MM.1S (cell line): ENCODE results near the gene MAPKAP1.

ENCODE experiments used
- DNase-seq: peaks from one replicate; pipeline ENCODE4 v3.0.0-alpha.2; 2015
- H2AFZ ChIP-seq: fragments of 300-600 bp; sonication (generic); 2 replicates; pipeline ENCODE4 v1.6.0; 2016; ENCODE audit warnings: antibody characterized with exemption, low read length
- H3F3A ChIP-seq: fragments of 300-600 bp; sonication (generic); 2 replicates; pipeline ENCODE4 v1.6.1; 2016; ENCODE audit warnings: mild to moderate bottlenecking, antibody characterized with exemption, low read length, moderate library complexity, mixed read lengths; ENCODE audit not compliant: insufficient read depth
- H3K27ac ChIP-seq: fragments of 300-600 bp; sonication (generic); 2 replicates; pipeline ENCODE4 v1.5.1; 2016; ENCODE audit warnings: mild to moderate bottlenecking, low read length
- H3K27me3 ChIP-seq: fragments of 300-600 bp; sonication (generic); replicated peaks from 2 replicates; pipeline ENCODE4 v1.6.0; 2016; ENCODE audit warnings: low read length; ENCODE audit not compliant: insufficient read depth
- H3K36me3 ChIP-seq: fragments of 300-600 bp; sonication (generic); replicated peaks from 2 replicates; pipeline ENCODE4 v1.6.1; 2016; ENCODE audit warnings: mild to moderate bottlenecking, low read length, mixed read lengths; ENCODE audit not compliant: insufficient read depth
- H3K4me1 ChIP-seq: fragments of 300-600 bp; sonication (generic); 2 replicates; pipeline ENCODE4 v1.6.1; 2016; ENCODE audit warnings: low read length, mixed read lengths
- H3K4me2 ChIP-seq: fragments of 300-600 bp; sonication (generic); 2 replicates; pipeline ENCODE4 v1.6.0; 2016; ENCODE audit warnings: low read depth, low read length
- H3K4me3 ChIP-seq: fragments of 300-600 bp; sonication (generic); 2 replicates; pipeline ENCODE4 v1.5.1; 2016; ENCODE audit warnings: low read length, mixed read lengths
- H3K79me2 ChIP-seq: fragments of 300-600 bp; sonication (generic); 2 replicates; pipeline ENCODE4 v1.6.1; 2016; ENCODE audit warnings: mixed run types, low read length, mixed read lengths
- H3K9ac ChIP-seq: fragments of 300-600 bp; sonication (generic); 2 replicates; pipeline ENCODE4 v1.6.1; 2016; ENCODE audit warnings: low read length, mixed read lengths
- H3K9me2 ChIP-seq: fragments of 300-600 bp; sonication (generic); replicated peaks from 2 replicates; pipeline ENCODE4 v1.6.1; 2016; ENCODE audit warnings: mild to moderate bottlenecking, low read length, mixed read lengths; ENCODE audit not compliant: insufficient read depth
- H3K9me3 ChIP-seq: fragments of 300-600 bp; sonication (generic); replicated peaks from 2 replicates; pipeline ENCODE4 v1.6.1; 2016; ENCODE audit warnings: mild to moderate bottlenecking, low read length, mixed read lengths; ENCODE audit not compliant: insufficient read depth
- H4K20me1 ChIP-seq: fragments of 300-600 bp; sonication (generic); 2 replicates; pipeline ENCODE4 v1.6.1; 2016; ENCODE audit warnings: mild to moderate bottlenecking, low read length, moderate library complexity, mixed read lengths; ENCODE audit not compliant: insufficient read depth
- EZH2 ChIP-seq: fragments of 300-600 bp; sonication (generic); optimal IDR thresholded peaks from 2 replicates; pipeline ENCODE3; 2017; ENCODE audit warnings: low read depth, mild to moderate bottlenecking, antibody characterized with exemption, low read length, mixed read lengths
- EZH2phosphoT487 ChIP-seq: fragments of 300-600 bp; sonication (generic); IDR thresholded peaks from 2 replicates; pipeline ENCODE4 v1.6.1; 2018; ENCODE audit warnings: antibody characterized with exemption, low read length
- TF ChIP-seq, protein P1 (sequence below): fragments of 300-600 bp; sonication (generic); IDR thresholded peaks from 2 replicates; pipeline ENCODE4 v1.5.1; 2016; ENCODE audit warnings: antibody characterized with exemption, low read length, mixed read lengths

MAPKAP1 gene

GRCh38 chr9:125591888-125592287 lies 115.1 kb downstream of the MAPKAP1 start:
- Histone ChIP-seq H3K4me3 (no peak overlapping the region), H3K79me2 (peaks cover 19% of the 10 kb centered on the region), H3K9ac (no peak overlapping the region), H3K36me3 (no peaks in the 10 kb centered on the region), H3K27ac (no peak overlapping the region), H3F3A (no peaks in the 10 kb centered on the region), H3K4me1 (no peaks in the 10 kb centered on the region), H3K9me3 (no peaks in the 10 kb centered on the region), H3K27me3 (no peaks in the 10 kb centered on the region), H3K9me2 (no peaks in the 10 kb centered on the region), H3K4me2 (no peak overlapping the region), H2AFZ (no peak overlapping the region), H4K20me1 (no peaks in the 10 kb centered on the region; the same call in 1 of the 2 replicates)
- DNase-seq: no peak
- no peak for TF ChIP-seq EZH2phosphoT487
- TF ChIP-seq, protein P1, sequence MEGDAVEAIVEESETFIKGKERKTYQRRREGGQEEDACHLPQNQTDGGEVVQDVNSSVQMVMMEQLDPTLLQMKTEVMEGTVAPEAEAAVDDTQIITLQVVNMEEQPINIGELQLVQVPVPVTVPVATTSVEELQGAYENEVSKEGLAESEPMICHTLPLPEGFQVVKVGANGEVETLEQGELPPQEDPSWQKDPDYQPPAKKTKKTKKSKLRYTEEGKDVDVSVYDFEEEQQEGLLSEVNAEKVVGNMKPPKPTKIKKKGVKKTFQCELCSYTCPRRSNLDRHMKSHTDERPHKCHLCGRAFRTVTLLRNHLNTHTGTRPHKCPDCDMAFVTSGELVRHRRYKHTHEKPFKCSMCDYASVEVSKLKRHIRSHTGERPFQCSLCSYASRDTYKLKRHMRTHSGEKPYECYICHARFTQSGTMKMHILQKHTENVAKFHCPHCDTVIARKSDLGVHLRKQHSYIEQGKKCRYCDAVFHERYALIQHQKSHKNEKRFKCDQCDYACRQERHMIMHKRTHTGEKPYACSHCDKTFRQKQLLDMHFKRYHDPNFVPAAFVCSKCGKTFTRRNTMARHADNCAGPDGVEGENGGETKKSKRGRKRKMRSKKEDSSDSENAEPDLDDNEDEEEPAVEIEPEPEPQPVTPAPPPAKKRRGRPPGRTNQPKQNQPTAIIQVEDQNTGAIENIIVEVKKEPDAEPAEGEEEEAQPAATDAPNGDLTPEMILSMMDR: no peak
- no peak for TF ChIP-seq EZH2

- DNase-seq: no peak
- no peak overlapping the region for H2AFZ ChIP-seq
- H3F3A ChIP-seq: no peaks in the 10 kb centered on the region
- H3K9ac ChIP-seq: no peak overlapping the region
- no peak overlapping the region for H3K4me2 ChIP-seq
- H3K36me3 ChIP-seq: no peaks in the 10 kb centered on the region
- H3K4me3 ChIP-seq: no peak overlapping the region
- H3K27me3 ChIP-seq: no peaks in the 10 kb centered on the region
- TF ChIP-seq, protein P1: no peak
- no peak for TF ChIP-seq EZH2phosphoT487
- TF ChIP-seq EZH2: no peak
- no peaks in the 10 kb centered on the region for H3K4me1 ChIP-seq
- no peaks in the 10 kb centered on the region for H3K9me3 ChIP-seq
- H4K20me1 ChIP-seq: no peaks in the 10 kb centered on the region; the same call in 1 of the 2 replicates
- H3K9me2 ChIP-seq: no peaks in the 10 kb centered on the region
- peaks cover 22% of the 10 kb centered on the region for H3K79me2 ChIP-seq
- H3K27ac ChIP-seq: no peak overlapping the region
Observed at GRCh38 chr9:125591245-125591644, 115.8 kb downstream of the MAPKAP1 start.

DNA sequence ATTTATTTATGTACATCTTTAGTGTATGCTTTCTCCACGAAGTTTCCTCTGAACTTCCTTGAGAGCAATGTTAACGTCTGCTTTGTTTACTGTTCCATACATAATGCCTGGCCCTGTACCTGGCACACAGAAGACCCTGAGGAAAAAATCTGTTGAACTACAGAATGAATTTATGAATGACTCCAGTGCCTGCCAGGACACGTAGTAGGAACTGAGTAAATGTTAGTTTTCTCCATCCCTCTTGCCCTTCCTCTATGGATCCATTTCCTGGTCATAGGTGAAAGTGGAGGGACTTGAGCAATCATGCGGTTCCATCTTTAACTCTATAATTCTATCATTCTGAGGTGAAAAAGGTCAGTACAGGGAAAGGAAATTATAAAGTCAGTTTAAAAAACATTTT lies 117.7 kb downstream of the MAPKAP1 start:
- Histone ChIP-seq H3K4me2 (no peak overlapping the region), H3K36me3 (no peaks in the 10 kb centered on the region), H3K9me2 (no peaks in the 10 kb centered on the region), H3F3A (no peaks in the 10 kb centered on the region), H4K20me1 (no peaks in the 10 kb centered on the region; the same call in 1 of the 2 replicates), H2AFZ (no peak overlapping the region), H3K4me3 (no peak overlapping the region), H3K9me3 (no peaks in the 10 kb centered on the region), H3K79me2 (peaks cover 22% of the 10 kb centered on the region), H3K9ac (no peak overlapping the region), H3K4me1 (no peaks in the 10 kb centered on the region), H3K27me3 (no peaks in the 10 kb centered on the region), H3K27ac (no peak overlapping the region)
- TF ChIP-seq, protein P1: no peak
- TF ChIP-seq EZH2 (no peak), EZH2phosphoT487 (no peak)
- DNase-seq: no peak
